ENCODE data around the gene CNNM4. TPM values are rescaled to one million over a fixed set of nuclear protein-coding genes. Genes with fewer than 3 reads are reported as not detected.
A peak's percentile ranks its signal among the peaks of the same experiment; 100 is the strongest.

The CNNM4 gene
- total RNA-seq, 1 donor from 2014 or later = 5.9 TPM

DNA sequence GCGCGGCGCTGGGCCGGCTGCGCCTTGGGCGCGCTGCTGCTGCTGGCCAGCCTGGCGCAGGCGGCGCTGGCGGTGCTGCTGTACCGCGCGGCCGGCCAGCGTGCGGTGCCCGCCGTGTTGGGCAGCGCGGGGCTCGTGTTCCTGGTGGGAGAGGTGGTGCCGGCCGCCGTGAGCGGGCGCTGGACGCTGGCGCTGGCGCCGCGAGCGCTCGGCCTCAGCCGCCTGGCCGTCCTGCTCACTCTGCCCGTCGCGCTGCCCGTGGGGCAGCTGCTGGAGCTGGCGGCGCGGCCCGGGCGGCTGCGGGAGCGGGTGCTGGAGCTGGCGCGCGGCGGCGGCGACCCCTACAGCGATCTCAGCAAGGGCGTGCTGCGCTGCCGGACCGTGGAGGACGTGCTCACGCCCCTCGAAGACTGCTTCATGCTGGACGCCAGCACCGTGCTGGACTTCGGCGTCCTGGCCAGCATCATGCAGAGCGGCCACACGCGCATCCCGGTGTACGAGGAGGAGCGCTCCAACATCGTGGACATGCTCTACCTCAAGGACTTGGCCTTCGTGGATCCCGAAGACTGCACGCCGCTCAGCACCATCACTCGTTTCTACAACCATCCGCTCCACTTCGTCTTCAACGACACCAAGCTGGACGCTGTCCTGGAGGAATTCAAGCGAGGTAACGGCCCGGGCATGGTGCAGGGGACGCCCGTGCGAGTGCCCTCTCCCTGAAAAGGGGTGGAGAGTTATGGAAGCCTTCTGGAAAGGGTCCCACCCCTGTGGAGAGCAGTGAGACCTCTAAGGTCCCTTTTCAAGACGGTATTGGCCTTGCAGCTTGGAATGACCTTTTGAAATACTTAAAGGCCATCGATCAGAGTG is 56.4 kb downstream of the CNNM4 start:
- H3K4me1 Mint-ChIP-seq (ENCODE audit: unreplicated experiment) = peaks cover 20% of the 10 kb centered on the region
- DNase-seq (ENCODE audit: low spot score) = no peak
- peak overlapping the region; percentile 86 for H3K4me3 Mint-ChIP-seq (ENCODE audit: unreplicated experiment)
- TF ChIP-seq CTCF (IDR thresholded peaks at IDR 0.05; ENCODE audit: unreplicated experiment) = no peak
- H3K27ac Mint-ChIP-seq (ENCODE audit: unreplicated experiment) = no peak overlapping the region
- no peaks in the 10 kb centered on the region for H3K36me3 Mint-ChIP-seq (ENCODE audit: low read depth, unreplicated experiment)
- no peaks in the 10 kb centered on the region for H3K9me3 Mint-ChIP-seq (ENCODE audit: unreplicated experiment)
- peaks cover 10% of the 10 kb centered on the region for H3K27me3 Mint-ChIP-seq (ENCODE audit: unreplicated experiment)

GRCh38 chr2:96817882-96818281 is 57.2 kb downstream of the CNNM4 start:
- TF ChIP-seq CTCF (IDR thresholded peaks at IDR 0.05; ENCODE audit: unreplicated experiment) = no peak
- Mint-ChIP-seq H3K36me3 (ENCODE audit: low read depth, unreplicated experiment) (no peaks in the 10 kb centered on the region), H3K27me3 (ENCODE audit: unreplicated experiment) (peaks cover 10% of the 10 kb centered on the region), H3K27ac (ENCODE audit: unreplicated experiment) (peak overlapping the region; percentile 67), H3K4me1 (ENCODE audit: unreplicated experiment) (peaks cover 20% of the 10 kb centered on the region), H3K4me3 (ENCODE audit: unreplicated experiment) (peak overlapping the region; percentile 86), H3K9me3 (ENCODE audit: unreplicated experiment) (no peaks in the 10 kb centered on the region)
- no peak for DNase-seq (ENCODE audit: low spot score)

GRCh38 chr2:96819128-96819875 is 58.6 kb downstream of the CNNM4 start:
- peaks cover 10% of the 10 kb centered on the region for H3K27me3 Mint-ChIP-seq (ENCODE audit: unreplicated experiment)
- H3K4me3 Mint-ChIP-seq (ENCODE audit: unreplicated experiment) = no peak overlapping the region
- no peaks in the 10 kb centered on the region for H3K9me3 Mint-ChIP-seq (ENCODE audit: unreplicated experiment)
- H3K36me3 Mint-ChIP-seq (ENCODE audit: low read depth, unreplicated experiment) = no peaks in the 10 kb centered on the region
- no peak overlapping the region for H3K27ac Mint-ChIP-seq (ENCODE audit: unreplicated experiment)
- DNase-seq (ENCODE audit: low spot score) = no peak
- H3K4me1 Mint-ChIP-seq (ENCODE audit: unreplicated experiment) = peaks cover 20% of the 10 kb centered on the region
- TF ChIP-seq CTCF (IDR thresholded peaks at IDR 0.05; ENCODE audit: unreplicated experiment) = no peak

DNA sequence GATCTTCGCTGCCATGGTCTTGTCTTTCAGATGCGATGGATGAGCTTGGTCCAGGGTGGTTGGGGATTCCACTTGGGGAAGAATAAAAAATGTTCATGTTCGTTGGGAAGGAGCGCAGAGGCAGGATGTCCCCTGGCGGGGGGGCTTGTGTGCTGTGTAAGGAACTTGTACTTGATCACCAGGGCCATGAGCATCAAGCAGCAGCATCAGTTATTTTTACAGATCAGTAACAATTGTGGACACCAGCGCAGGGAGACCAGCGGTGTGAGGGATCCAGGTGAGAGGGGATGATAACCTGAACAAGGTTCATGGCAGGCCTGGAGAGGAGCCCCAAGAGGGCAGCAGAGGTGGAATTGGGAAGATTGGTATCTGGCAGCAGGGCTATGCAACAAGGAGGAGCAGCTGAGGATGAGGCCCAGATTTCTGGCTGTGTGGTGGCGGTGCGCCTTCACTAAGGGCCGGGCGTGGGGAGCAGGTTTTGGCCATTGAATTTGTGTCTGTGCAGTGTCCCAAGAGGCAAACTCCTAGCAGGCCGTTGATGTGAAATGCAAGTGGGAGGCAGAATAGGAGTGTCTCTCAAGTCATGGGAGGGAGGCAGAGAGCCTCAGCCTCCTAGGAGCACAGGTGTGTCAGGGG is 59.3 kb downstream of the CNNM4 start:
- no peak overlapping the region for H3K27ac Mint-ChIP-seq (ENCODE audit: unreplicated experiment)
- no peak overlapping the region for H3K4me3 Mint-ChIP-seq (ENCODE audit: unreplicated experiment)
- H3K9me3 Mint-ChIP-seq (ENCODE audit: unreplicated experiment) = no peaks in the 10 kb centered on the region
- H3K27me3 Mint-ChIP-seq (ENCODE audit: unreplicated experiment) = peaks cover 10% of the 10 kb centered on the region
- peaks cover 20% of the 10 kb centered on the region for H3K4me1 Mint-ChIP-seq (ENCODE audit: unreplicated experiment)
- no peaks in the 10 kb centered on the region for H3K36me3 Mint-ChIP-seq (ENCODE audit: low read depth, unreplicated experiment)
- no peak for TF ChIP-seq CTCF (IDR thresholded peaks at IDR 0.05; ENCODE audit: unreplicated experiment)
- no peak for DNase-seq (ENCODE audit: low spot score)
